G401 (cell line): ENCODE measurements around the gene ANKFY1. TPM values are rescaled to one million over a fixed set of nuclear protein-coding genes. Genes with fewer than 3 reads are reported as not detected.

Experiments
- DNase-seq: peaks from one replicate; pipeline ENCODE4 v3.0.0-alpha.2; 2015; ENCODE audit warnings: low spot score
- in situ Hi-C: cut with HindIII; loops from 2 replicates; pipeline ENCODE4 v1.10.0; 2016; ENCODE audit warnings: low sequenced_read_pairs, mixed read lengths
- total RNA-seq: library from RNA; depleted of rRNA; stranded (reverse); fragments of >200 nt; shearing (Covaris generic); gene quantifications from 2 replicates; pipeline ENCODE4 v1.2.3, GENCODE V29; 2014; rRNA removed

Gene ANKFY1
- 13.3 and 22.2 TPM in 2 replicates for total RNA-seq

- DNase-seq, result peak; percentile 94
- in situ Hi-C loops, result no loop called here
These were observed at the start of gene ANKFY1 for GRCh38 chr17:4263282-4264215. Gene ANKFY1, minus strand, starts transcription at chr17:4263979. Its CDS starts 38 bp downstream, at chr17:4263941.

- DNase-seq, result peak; percentile 27
- in situ Hi-C loops, result no loop called here
These were observed 46.7 kb upstream of the ANKFY1 start for GRCh38 chr17:4310354-4311060.

- in situ Hi-C loops, result no loop called here
- DNase-seq, result no peak
These were observed 46.1 kb upstream of the ANKFY1 start for GRCh38 chr17:4309897-4310296.

GRCh38 chr17:4307179-4307930 is 43.6 kb upstream of the ANKFY1 start:
- no peak for DNase-seq
- in situ Hi-C loops, result no loop called here

GRCh38 chr17:4305224-4305623 is 41.4 kb upstream of the ANKFY1 start:
- no peak for DNase-seq
- in situ Hi-C loops, result no loop called here

- in situ Hi-C loops, result no loop called here
These were observed 40.7 kb upstream of the ANKFY1 start for GRCh38 chr17:4304417-4305027.

GRCh38 chr17:4301066-4301465 is 37.3 kb upstream of the ANKFY1 start:
- in situ Hi-C loops, result no loop called here
- peak; percentile 55 for DNase-seq

More at GRCh38 chr17:4304417-4305027, 40.7 kb upstream of the ANKFY1 start:
- peak; percentile 60 for DNase-seq

- in situ Hi-C loops, result no loop called here
- no peak for DNase-seq
These were observed 33.6 kb upstream of the ANKFY1 start for GRCh38 chr17:4297351-4297750.

GRCh38 chr17:4295686-4296085 is 31.9 kb upstream of the ANKFY1 start:
- no peak for DNase-seq
- in situ Hi-C loops, result no loop called here

- in situ Hi-C loops, result no loop called here
- no peak for DNase-seq
These were observed 29.8 kb upstream of the ANKFY1 start for GRCh38 chr17:4293572-4293971.

- in situ Hi-C loops, result no loop called here
- DNase-seq, result no peak
These were observed 23.9 kb upstream of the ANKFY1 start for GRCh38 chr17:4287710-4288109.

- in situ Hi-C loops, result no loop called here
- DNase-seq, result no peak
These were observed 12.7 kb upstream of the ANKFY1 start for GRCh38 chr17:4276514-4276913.

GRCh38 chr17:4272972-4273368 is 9.2 kb upstream of the ANKFY1 start:
- no peak for DNase-seq
- in situ Hi-C loops, result no loop called here

GRCh38 chr17:4272213-4272971 is 8.6 kb upstream of the ANKFY1 start:
- DNase-seq, result no peak
- in situ Hi-C loops, result no loop called here

GRCh38 chr17:4270736-4271135 is 7.0 kb upstream of the ANKFY1 start:
- in situ Hi-C loops, result no loop called here

GRCh38 chr17:4269915-4270314 is 6.1 kb upstream of the ANKFY1 start:
- DNase-seq, result no peak
- in situ Hi-C loops, result no loop called here

More at GRCh38 chr17:4270736-4271135, 7.0 kb upstream of the ANKFY1 start:
- DNase-seq, result peak; percentile 59

- DNase-seq, result no peak
- in situ Hi-C loops, result no loop called here
These were observed 3.6 kb upstream of the ANKFY1 start for GRCh38 chr17:4267402-4267801.

GRCh38 chr17:4266550-4266949 is 2.8 kb upstream of the ANKFY1 start:
- in situ Hi-C loops, result no loop called here
- DNase-seq, result no peak
